Renal cortical epithelial cell (primary cell): ENCODE results near the gene TSPOAP1. TPM values are rescaled to one million over a fixed set of nuclear protein-coding genes. Genes with fewer than 3 reads are reported as not detected.
A peak's percentile ranks its signal among the peaks of the same experiment; 100 is the strongest.
"Not testable (repeated sequence)": the region's sequence is repeated elsewhere in the genome, so short reads cannot be mapped to it uniquely, and the experiment has no call there.

Experiments used
- DNase-seq: peaks from one replicate; pipeline ENCODE4 v3.0.0-alpha.2; 2011; ENCODE audit warnings: low read depth
- total RNA-seq: library from RNA; depleted of rRNA; stranded (reverse); fragments of >200 nt; gene quantifications from 2 replicates; pipeline ENCODE4 v1.2.3, GENCODE V29; 2014

Gene TSPOAP1
- total RNA-seq, 1 donor from 2014 or later, result 6.1 TPM

- DNase-seq, result no peak
Observed at GRCh38 chr17:58360296-58361063, 31.9 kb upstream of the TSPOAP1 start.

GRCh38 chr17:58358408-58359172 is 30.0 kb upstream of the TSPOAP1 start:
- no peak for DNase-seq

GRCh38 chr17:58357312-58358297 is 29.0 kb upstream of the TSPOAP1 start:
- no peak for DNase-seq

- no peak for DNase-seq
Observed at GRCh38 chr17:58356231-58356630, 27.6 kb upstream of the TSPOAP1 start.

GRCh38 chr17:58354541-58355216 is 26.1 kb upstream of the TSPOAP1 start:
- DNase-seq, result no peak

- no peak for DNase-seq
Observed at GRCh38 chr17:58353389-58353825, 24.8 kb upstream of the TSPOAP1 start.

- peak; percentile 37 for DNase-seq
Observed at GRCh38 chr17:58352596-58353388, 24.2 kb upstream of the TSPOAP1 start.

GRCh38 chr17:58351831-58352595 is 23.4 kb upstream of the TSPOAP1 start, which contains the start of gene SUPT4H1:
SUPT4H1 (minus strand) TSS chr17:58352201; CDS start chr17:58352135, 66 bp downstream.
- peak; percentile 84 for DNase-seq

GRCh38 chr17:58351182-58351581 is 22.6 kb upstream of the TSPOAP1 start:
- DNase-seq, result no peak

- no peak for DNase-seq
Observed at GRCh38 chr17:58348038-58348437, 19.4 kb upstream of the TSPOAP1 start.

GRCh38 chr17:58345500-58345899 is 16.9 kb upstream of the TSPOAP1 start:
- DNase-seq, result no peak

- no peak for DNase-seq
Observed at GRCh38 chr17:58344791-58345157, 16.2 kb upstream of the TSPOAP1 start.

GRCh38 chr17:58344047-58344790 is 15.6 kb upstream of the TSPOAP1 start:
- peak; percentile 19 for DNase-seq

- no peak for DNase-seq
Observed at GRCh38 chr17:58343131-58343530, 14.5 kb upstream of the TSPOAP1 start.

- DNase-seq, result no peak
Observed at GRCh38 chr17:58341861-58342475, 13.4 kb upstream of the TSPOAP1 start.

- DNase-seq, result not testable (repeated sequence)
Observed at GRCh38 chr17:58341136-58341860, 12.7 kb upstream of the TSPOAP1 start.

- DNase-seq, result no peak
Observed at GRCh38 chr17:58340405-58340876, 11.8 kb upstream of the TSPOAP1 start.
